NCI-H1092 treated with DMSO at 0.1 percent for 48 hours (cell line): ENCODE measurements around the gene REPS2.
"Not testable (repeated sequence)": the region's sequence is repeated elsewhere in the genome, so short reads cannot be mapped to it uniquely, and the experiment has no call there.

Source experiments
- DNase-seq: peaks from one replicate; lab custom pipeline; 2025; lab: John Stamatoyannopoulos, UW

REPS2 gene

GRCh38 chrX:16963216-16963615 lies 16.8 kb downstream of the REPS2 start:
- DNase-seq = no peak

- DNase-seq = not testable (repeated sequence)
These were observed 18.5 kb downstream of the REPS2 start for GRCh38 chrX:16964976-16965375.

GRCh38 chrX:16966752-16967448 lies 20.4 kb downstream of the REPS2 start:
- DNase-seq = no peak

- DNase-seq = not testable (repeated sequence)
These were observed 22.3 kb downstream of the REPS2 start for GRCh38 chrX:16968753-16969152.

GRCh38 chrX:16970977-16971376 lies 24.5 kb downstream of the REPS2 start:
- no peak for DNase-seq

GRCh38 chrX:16971694-16972093 lies 25.2 kb downstream of the REPS2 start:
- DNase-seq = no peak

GRCh38 chrX:16975233-16975632 lies 28.8 kb downstream of the REPS2 start:
- no peak for DNase-seq

- DNase-seq = no peak
These were observed 31.3 kb downstream of the REPS2 start for GRCh38 chrX:16977771-16978170.

- DNase-seq = no peak
These were observed 31.9 kb downstream of the REPS2 start for GRCh38 chrX:16978193-16978984.

GRCh38 chrX:16979226-16979625 lies 32.8 kb downstream of the REPS2 start:
- DNase-seq = no peak

GRCh38 chrX:16981209-16981608 lies 34.8 kb downstream of the REPS2 start:
- DNase-seq = no peak

GRCh38 chrX:16981980-16982379 lies 35.5 kb downstream of the REPS2 start:
- DNase-seq = no peak

GRCh38 chrX:16983051-16983450 lies 36.6 kb downstream of the REPS2 start:
- no peak for DNase-seq

- no peak for DNase-seq
These were observed 38.8 kb downstream of the REPS2 start for GRCh38 chrX:16985286-16985685.

- no peak for DNase-seq
These were observed 39.7 kb downstream of the REPS2 start for GRCh38 chrX:16986169-16986568.

- DNase-seq = no peak
These were observed 43.3 kb downstream of the REPS2 start for GRCh38 chrX:16989750-16990149.

- no peak for DNase-seq
These were observed 44.4 kb downstream of the REPS2 start for GRCh38 chrX:16990839-16991238.

GRCh38 chrX:16992445-16992844 lies 46.0 kb downstream of the REPS2 start:
- no peak for DNase-seq

- DNase-seq = no peak
These were observed 46.5 kb downstream of the REPS2 start for GRCh38 chrX:16992951-16993350.

GRCh38 chrX:16993791-16994318 lies 47.4 kb downstream of the REPS2 start:
- DNase-seq = no peak

GRCh38 chrX:16994736-16995135 lies 48.3 kb downstream of the REPS2 start:
- no peak for DNase-seq

- DNase-seq = no peak
These were observed 50.9 kb downstream of the REPS2 start for GRCh38 chrX:16997313-16997712.

GRCh38 chrX:16999275-16999674 lies 52.8 kb downstream of the REPS2 start:
- DNase-seq = no peak
